Measurements from ENCODE around the gene TMEM107.
A peak's percentile ranks its signal among the peaks of the same experiment; 100 is the strongest.

TMEM107 gene

GRCh38 chr17:8128125-8128784 is 47.9 kb downstream of the TMEM107 start:
- no peak for DNase-seq

GRCh38 chr17:8126491-8127066 is 49.6 kb downstream of the TMEM107 start:
- DNase-seq: peak; percentile 38

GRCh38 chr17:8125947-8126490 is 50.2 kb downstream of the TMEM107 start:
- no peak for DNase-seq

GRCh38 chr17:8125154-8125946 is 50.8 kb downstream of the TMEM107 start:
- DNase-seq: peak; percentile 75

- peak; percentile 17 for DNase-seq
Observed at GRCh38 chr17:8124350-8125153, 51.6 kb downstream of the TMEM107 start.

- no peak for DNase-seq
Observed at GRCh38 chr17:8123695-8124349, 52.4 kb downstream of the TMEM107 start, which contains the start of gene HES7. HES7 (minus strand) TSS chr17:8124106; CDS start chr17:8124084, 22 bp downstream.

- DNase-seq: peak; percentile 31
Observed at GRCh38 chr17:8122924-8123694, 53.1 kb downstream of the TMEM107 start.
